Hepatocyte (in vitro differentiated cells): ENCODE results near the gene CYP51A1. TPM values are rescaled to one million over a fixed set of nuclear protein-coding genes. Genes with fewer than 3 reads are reported as not detected.
A peak's percentile ranks its signal among the peaks of the same experiment; 100 is the strongest.

Experiments used
- DNase-seq: peaks from one replicate; pipeline ENCODE4 v3.0.0-alpha.2; 2016; ENCODE audit warnings: low spot score
- H2AFZ ChIP-seq: fragments of 200-600 bp; sonication (generic); 2 replicates; pipeline ENCODE4 v1.6.0; 2016; ENCODE audit warnings: antibody characterized with exemption, mild to moderate bottlenecking
- H3K27ac ChIP-seq: fragments of 200-600 bp; sonication (generic); 2 replicates; pipeline ENCODE4 v1.5.1; 2016; ENCODE audit warnings: mild to moderate bottlenecking
- H3K27me3 ChIP-seq: fragments of 200-600 bp; sonication (generic); 2 replicates; pipeline ENCODE4 v1.6.1; 2016
- H3K36me3 ChIP-seq: fragments of 200-600 bp; sonication (generic); replicated peaks from 2 replicates; pipeline ENCODE4 v1.5.1; 2016; ENCODE audit warnings: low read depth; ENCODE audit not compliant: insufficient read depth
- H3K4me1 ChIP-seq: fragments of 200-600 bp; sonication (generic); 2 replicates; pipeline ENCODE4 v1.5.1; 2016; ENCODE audit warnings: mild to moderate bottlenecking, moderate library complexity; ENCODE audit not compliant: insufficient read depth
- H3K4me2 ChIP-seq: fragments of 200-600 bp; sonication (generic); 2 replicates; pipeline ENCODE4 v1.6.0; 2016
- H3K4me3 ChIP-seq: fragments of 200-600 bp; sonication (generic); 2 replicates; pipeline ENCODE4 v1.5.1; 2016; ENCODE audit warnings: mild to moderate bottlenecking
- H3K79me2 ChIP-seq: fragments of 200-600 bp; sonication (generic); 2 replicates; pipeline ENCODE4 v1.6.0; 2017; ENCODE audit warnings: mild to moderate bottlenecking
- H3K9me2 ChIP-seq: fragments of 200-600 bp; sonication (generic); replicated peaks from 2 replicates; pipeline ENCODE4 v1.6.0; 2017; ENCODE audit warnings: mild to moderate bottlenecking; ENCODE audit not compliant: insufficient read depth
- H3K9me3 ChIP-seq: fragments of 200-600 bp; sonication (generic); 2 replicates; pipeline ENCODE4 v1.5.1; 2016; ENCODE audit warnings: low read depth, mild to moderate bottlenecking
- H4K20me1 ChIP-seq: fragments of 200-600 bp; sonication (generic); 2 replicates; pipeline ENCODE4 v1.6.0; 2016; ENCODE audit warnings: mild to moderate bottlenecking; ENCODE audit not compliant: insufficient read depth, poor library complexity, severe bottlenecking
- EZH2 ChIP-seq: fragments of 200-600 bp; sonication (generic); IDR thresholded peaks from 2 replicates; pipeline ENCODE4 v1.6.1; 2016; ENCODE audit warnings: antibody characterized with exemption, mild to moderate bottlenecking, borderline replicate concordance
- EZH2phosphoT487 ChIP-seq: fragments of 200-600 bp; sonication (generic); IDR thresholded peaks from one replicate; pipeline ENCODE4 v1.6.1; 2018; ENCODE audit warnings: antibody characterized with exemption, mild to moderate bottlenecking, low read depth, moderate library complexity; ENCODE audit not compliant: unreplicated experiment, severe bottlenecking
- WGBS: methylation state at CpG from one replicate; pipeline ENCODE4 v1.1.6; 2016; ENCODE audit warnings: low lambda C conversion rate; ENCODE audit errors: missing lambda C conversion rate; 5-methylcytosine and 5-hydroxymethylcytosine counted together
- polyA plus RNA-seq: library from polyadenylated mRNA; unstranded; fragments of >200 nt; fragmentation: Nextera tagmentation; extraction: Ambion mirVana; gene quantifications from 2 replicates; pipeline ENCODE4 v1.2.1, GENCODE V29; 2016
- total RNA-seq: library from RNA; depleted of rRNA; stranded (reverse); fragments of >200 nt; gene quantifications from 2 replicates; pipeline ENCODE4 v1.2.3, GENCODE V29; 2014
- TF ChIP-seq, protein P1 (sequence below): fragments of 200-600 bp; sonication (generic); IDR thresholded peaks from 2 replicates; pipeline ENCODE4 v1.5.1; 2016; ENCODE audit warnings: antibody characterized with exemption, mild to moderate bottlenecking; ENCODE audit not compliant: poor library complexity

Gene CYP51A1
- total and polyA plus RNA-seq, 2 experiments from 2014 or later = 200 to 414 TPM

DNA sequence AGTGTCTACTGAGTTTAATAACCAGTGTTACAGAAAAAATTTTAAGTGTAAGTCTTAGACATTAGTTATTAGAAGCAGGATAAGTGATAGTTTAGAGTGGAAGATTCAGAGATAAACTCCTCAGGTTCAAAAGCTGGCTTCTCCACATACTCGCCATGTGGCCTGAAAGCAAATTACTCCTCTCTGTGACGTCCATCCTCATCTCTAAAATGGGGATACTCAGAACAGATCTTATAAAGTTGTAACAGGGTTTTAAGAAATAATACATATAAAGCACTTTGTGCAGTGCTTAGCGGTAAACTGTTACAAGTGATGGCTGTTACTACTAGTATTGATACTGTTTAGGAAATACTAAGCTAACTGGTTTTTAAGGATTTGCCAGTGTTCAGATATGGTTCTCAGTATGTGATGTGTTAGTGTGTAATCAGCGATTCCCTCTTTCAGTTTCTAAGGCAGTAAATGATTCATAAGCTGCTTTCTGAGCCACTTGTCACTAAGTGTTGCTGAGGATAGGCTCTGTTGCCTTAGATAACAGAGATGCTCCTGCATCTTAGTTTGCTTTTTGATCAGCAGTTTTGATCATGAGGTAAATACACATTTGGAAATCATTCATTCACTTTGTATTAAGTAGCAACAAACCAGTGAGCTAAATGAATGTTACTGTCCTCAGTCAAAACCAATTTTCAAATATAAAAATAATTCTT, 58.7 kb downstream of the CYP51A1 start:
- Histone ChIP-seq H3K36me3 (no peaks in the 10 kb centered on the region), H3K27me3 (no peaks in the 10 kb centered on the region), H3K9me3 (no peaks in the 10 kb centered on the region), H3K79me2 (no peaks in the 10 kb centered on the region), H2AFZ (no peak overlapping the region), H4K20me1 (no peaks in the 10 kb centered on the region), H3K4me2 (no peak overlapping the region), H3K9me2 (no peaks in the 10 kb centered on the region), H3K4me1 (peaks cover 5% of the 10 kb centered on the region), H3K27ac (peak overlapping the region; percentile 48), H3K4me3 (no peak overlapping the region)
- WGBS = 82% methylated on average over 4 of the region's 4 CpGs
- DNase-seq = no peak
- no peak for TF ChIP-seq EZH2
- TF ChIP-seq EZH2phosphoT487 = no peak
- TF ChIP-seq, protein P1, sequence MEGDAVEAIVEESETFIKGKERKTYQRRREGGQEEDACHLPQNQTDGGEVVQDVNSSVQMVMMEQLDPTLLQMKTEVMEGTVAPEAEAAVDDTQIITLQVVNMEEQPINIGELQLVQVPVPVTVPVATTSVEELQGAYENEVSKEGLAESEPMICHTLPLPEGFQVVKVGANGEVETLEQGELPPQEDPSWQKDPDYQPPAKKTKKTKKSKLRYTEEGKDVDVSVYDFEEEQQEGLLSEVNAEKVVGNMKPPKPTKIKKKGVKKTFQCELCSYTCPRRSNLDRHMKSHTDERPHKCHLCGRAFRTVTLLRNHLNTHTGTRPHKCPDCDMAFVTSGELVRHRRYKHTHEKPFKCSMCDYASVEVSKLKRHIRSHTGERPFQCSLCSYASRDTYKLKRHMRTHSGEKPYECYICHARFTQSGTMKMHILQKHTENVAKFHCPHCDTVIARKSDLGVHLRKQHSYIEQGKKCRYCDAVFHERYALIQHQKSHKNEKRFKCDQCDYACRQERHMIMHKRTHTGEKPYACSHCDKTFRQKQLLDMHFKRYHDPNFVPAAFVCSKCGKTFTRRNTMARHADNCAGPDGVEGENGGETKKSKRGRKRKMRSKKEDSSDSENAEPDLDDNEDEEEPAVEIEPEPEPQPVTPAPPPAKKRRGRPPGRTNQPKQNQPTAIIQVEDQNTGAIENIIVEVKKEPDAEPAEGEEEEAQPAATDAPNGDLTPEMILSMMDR = no peak

DNA sequence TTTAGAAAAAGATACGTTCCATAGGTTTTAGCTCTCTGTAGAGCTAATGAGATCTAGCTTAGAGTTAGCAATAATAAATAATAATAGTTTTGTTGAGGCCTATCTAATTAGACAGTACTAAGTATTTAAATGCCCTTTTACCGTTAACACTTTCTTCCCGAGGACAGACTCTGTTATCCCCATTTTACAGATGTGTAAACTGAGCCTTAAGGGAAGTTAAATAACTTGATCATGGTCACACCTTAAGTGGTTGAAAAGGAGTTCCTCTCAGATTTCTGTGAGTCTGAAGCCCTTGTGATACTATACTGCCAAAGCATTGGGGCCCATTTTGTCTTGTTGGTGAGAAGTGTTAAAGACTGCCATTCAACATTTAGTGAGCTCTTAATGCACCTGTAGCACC, 61.6 kb downstream of the CYP51A1 start:
- no peaks in the 10 kb centered on the region for H4K20me1 ChIP-seq
- 96% methylated on average over 3 of the region's 3 CpGs for WGBS
- no peaks in the 10 kb centered on the region for H3K9me2 ChIP-seq
- DNase-seq = no peak
- no peaks in the 10 kb centered on the region for H3K9me3 ChIP-seq
- H3K79me2 ChIP-seq = no peaks in the 10 kb centered on the region
- peaks cover 5% of the 10 kb centered on the region for H3K4me1 ChIP-seq
- H3K36me3 ChIP-seq = no peaks in the 10 kb centered on the region
- no peak overlapping the region for H3K4me3 ChIP-seq
- H2AFZ ChIP-seq = no peak overlapping the region
- H3K4me2 ChIP-seq = no peak overlapping the region
- TF ChIP-seq EZH2phosphoT487 (no peak), EZH2 (no peak)
- TF ChIP-seq, protein P1 = no peak
- H3K27ac ChIP-seq = no peak overlapping the region
- no peaks in the 10 kb centered on the region for H3K27me3 ChIP-seq

DNA sequence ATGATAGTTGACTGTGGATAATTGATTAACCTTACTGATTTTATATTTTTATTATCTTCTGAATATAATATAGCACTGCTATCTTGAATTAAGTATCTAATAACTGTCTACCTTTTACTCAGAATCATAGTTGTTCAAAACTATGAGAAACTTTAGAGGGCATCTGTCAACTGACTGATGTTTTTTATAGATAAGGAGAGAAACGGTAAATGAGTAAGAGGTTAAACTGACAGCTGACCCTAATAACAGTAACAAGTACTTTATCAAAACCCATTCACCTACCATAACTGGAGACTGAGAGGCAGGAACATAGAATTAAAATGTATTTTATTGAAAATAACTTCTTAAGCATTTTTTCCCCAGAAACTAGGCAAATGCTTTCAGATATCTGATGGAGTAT, 62.2 kb downstream of the CYP51A1 start:
- TF ChIP-seq EZH2phosphoT487 (no peak), EZH2 (no peak)
- TF ChIP-seq, protein P1 = no peak
- Histone ChIP-seq H3K27me3 (no peaks in the 10 kb centered on the region), H4K20me1 (no peaks in the 10 kb centered on the region), H3K4me3 (no peak overlapping the region), H3K27ac (no peak overlapping the region), H3K4me2 (no peak overlapping the region), H3K36me3 (no peaks in the 10 kb centered on the region), H3K79me2 (no peaks in the 10 kb centered on the region), H3K9me3 (no peaks in the 10 kb centered on the region), H3K4me1 (peaks cover 5% of the 10 kb centered on the region), H2AFZ (no peak overlapping the region), H3K9me2 (no peaks in the 10 kb centered on the region)
- 55% methylated on average over 1 of the region's 1 CpG for WGBS
- no peak for DNase-seq
